ENCODE measurements around the gene PCDHGB6.
A peak's percentile ranks its signal among the peaks of the same experiment; 100 is the strongest.
"Not testable (repeated sequence)": the region's sequence is repeated elsewhere in the genome, so short reads cannot be mapped to it uniquely, and the experiment has no call there.

The PCDHGB6 gene

GRCh38 chr5:141389153-141390042, 18.4 kb upstream of the PCDHGB6 start:
- no peak for DNase-seq

DNA sequence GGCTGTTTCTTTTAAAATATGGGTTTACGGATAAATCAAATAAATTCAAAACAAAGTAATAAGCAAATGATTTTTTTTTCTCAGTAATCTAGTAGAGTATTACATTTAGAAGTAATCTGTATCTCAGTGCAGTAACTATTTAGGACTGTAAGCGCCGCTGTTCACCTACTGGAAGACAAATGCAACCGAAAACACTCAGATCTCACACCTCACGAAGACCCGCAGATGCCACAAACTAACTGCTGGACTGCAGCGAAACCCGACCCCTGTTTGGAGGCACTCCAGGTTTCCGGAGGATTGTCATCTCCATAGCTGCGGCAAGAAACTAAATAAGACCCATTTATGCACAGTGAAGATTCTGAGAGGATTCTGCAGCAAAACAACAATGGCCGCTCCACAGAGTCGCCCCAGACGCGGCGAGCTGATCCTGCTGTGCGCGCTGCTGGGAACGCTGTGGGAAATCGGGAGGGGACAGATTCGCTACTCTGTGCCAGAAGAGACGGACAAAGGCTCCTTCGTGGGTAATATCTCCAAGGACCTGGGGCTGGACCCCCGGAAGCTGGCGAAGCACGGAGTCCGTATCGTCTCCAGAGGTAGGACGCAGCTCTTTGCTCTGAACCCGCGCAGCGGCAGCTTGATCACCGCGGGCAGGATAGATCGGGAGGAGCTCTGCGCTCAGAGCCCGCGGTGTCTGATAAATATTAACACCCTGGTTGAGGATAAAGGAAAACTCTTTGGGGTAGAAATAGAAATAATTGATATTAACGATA, 15.2 kb upstream of the PCDHGB6 start, which contains the start of gene PCDHGA8:
Gene PCDHGA8 (plus strand): TSS at position 205 of the 770 bp plus-strand sequence. CDS start 181 bp downstream, at position 386.
- DNase-seq, result no peak

DNA sequence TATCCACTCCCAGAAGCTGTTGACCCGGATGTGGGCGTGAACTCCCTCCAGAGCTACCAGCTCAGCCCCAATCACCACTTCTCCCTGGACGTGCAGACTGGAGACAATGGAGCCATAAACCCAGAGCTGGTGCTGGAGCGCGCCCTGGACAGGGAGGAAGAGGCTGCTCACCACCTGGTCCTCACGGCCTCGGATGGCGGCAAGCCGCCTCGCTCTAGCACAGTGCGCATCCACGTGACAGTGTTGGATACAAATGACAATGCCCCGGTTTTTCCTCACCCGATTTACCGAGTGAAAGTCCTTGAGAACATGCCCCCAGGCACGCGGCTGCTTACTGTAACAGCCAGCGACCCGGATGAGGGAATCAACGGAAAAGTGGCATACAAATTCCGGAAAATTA, 14.6 kb upstream of the PCDHGB6 start:
- DNase-seq, result no peak

DNA sequence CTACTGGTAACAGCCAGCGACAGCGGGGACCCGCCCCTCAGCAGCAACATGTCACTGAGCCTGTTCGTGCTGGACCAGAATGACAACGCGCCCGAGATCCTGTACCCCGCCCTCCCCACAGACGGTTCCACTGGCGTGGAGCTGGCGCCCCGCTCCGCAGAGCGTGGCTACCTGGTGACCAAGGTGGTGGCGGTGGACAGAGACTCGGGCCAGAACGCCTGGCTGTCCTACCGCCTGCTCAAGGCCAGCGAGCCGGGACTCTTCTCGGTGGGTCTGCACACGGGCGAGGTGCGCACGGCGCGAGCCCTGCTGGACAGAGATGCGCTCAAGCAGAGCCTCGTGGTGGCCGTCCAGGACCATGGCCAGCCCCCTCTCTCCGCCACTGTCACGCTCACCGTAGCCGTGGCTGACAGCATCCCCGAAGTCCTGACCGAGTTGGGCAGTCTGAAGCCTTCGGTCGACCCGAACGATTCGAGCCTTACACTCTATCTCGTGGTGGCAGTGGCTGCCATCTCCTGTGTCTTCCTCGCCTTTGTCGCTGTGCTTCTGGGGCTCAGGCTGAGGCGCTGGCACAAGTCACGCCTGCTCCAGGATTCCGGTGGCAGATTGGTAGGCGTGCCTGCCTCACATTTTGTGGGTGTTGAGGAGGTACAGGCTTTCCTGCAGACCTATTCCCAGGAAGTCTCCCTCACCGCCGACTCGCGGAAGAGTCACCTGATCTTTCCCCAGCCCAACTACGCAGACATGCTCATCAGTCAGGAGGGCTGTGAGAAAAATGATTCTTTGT, 13.2 kb upstream of the PCDHGB6 start:
- DNase-seq, result not testable (repeated sequence)

DNA sequence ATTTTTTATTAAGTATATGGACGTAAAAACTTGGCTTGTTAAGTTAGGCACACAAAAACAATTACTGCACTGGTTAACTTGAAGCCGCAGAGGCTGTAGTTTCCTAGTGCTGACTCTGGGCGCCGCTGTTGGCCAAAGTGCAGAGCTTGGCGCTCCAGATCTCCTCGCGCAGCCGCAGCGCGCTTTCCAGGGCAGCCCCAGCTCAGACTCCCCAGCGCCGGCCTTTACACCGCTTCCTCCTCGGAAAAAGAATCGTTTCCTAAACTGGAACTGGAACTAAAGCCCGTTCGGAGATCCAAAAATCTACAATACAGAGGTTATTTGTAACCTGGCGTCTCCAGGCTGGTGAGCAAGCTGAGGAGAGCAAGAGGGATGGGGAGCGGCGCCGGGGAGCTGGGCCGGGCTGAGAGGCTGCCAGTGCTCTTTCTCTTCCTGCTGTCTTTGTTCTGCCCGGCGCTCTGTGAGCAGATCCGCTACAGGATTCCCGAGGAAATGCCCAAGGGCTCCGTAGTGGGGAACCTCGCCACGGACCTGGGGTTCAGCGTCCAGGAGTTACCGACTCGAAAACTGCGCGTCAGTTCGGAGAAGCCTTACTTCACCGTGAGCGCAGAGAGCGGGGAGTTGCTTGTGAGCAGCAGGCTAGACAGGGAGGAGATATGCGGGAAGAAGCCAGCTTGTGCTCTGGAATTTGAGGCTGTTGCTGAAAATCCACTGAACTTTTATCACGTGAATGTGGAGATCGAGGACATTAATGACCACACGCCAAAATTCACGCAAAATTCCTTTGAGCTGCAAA, 9.9 kb upstream of the PCDHGB6 start, which contains the start of gene PCDHGB5:
Gene PCDHGB5 (plus strand): TSS at position 192 of the 796 bp plus-strand sequence. CDS start 181 bp downstream, at position 373.
- DNase-seq, result not testable (repeated sequence)

DNA sequence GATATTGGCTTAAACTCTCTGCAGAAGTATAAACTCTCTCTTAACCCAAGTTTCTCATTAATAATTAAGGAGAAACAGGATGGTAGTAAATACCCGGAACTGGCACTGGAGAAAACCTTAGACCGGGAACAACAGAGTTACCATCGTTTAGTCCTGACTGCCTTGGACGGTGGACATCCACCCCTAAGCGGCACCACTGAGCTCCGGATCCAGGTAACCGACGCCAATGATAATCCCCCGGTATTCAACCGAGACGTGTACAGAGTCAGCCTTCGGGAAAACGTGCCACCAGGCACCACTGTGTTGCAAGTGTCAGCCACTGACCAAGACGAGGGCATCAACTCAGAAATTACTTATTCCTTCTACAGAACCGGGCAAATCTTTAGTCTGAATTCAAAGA, 9.2 kb upstream of the PCDHGB6 start:
- DNase-seq, result no peak

- no peak for DNase-seq
These were observed 8.1 kb upstream of the PCDHGB6 start for GRCh38 chr5:141399555-141400258.

DNA sequence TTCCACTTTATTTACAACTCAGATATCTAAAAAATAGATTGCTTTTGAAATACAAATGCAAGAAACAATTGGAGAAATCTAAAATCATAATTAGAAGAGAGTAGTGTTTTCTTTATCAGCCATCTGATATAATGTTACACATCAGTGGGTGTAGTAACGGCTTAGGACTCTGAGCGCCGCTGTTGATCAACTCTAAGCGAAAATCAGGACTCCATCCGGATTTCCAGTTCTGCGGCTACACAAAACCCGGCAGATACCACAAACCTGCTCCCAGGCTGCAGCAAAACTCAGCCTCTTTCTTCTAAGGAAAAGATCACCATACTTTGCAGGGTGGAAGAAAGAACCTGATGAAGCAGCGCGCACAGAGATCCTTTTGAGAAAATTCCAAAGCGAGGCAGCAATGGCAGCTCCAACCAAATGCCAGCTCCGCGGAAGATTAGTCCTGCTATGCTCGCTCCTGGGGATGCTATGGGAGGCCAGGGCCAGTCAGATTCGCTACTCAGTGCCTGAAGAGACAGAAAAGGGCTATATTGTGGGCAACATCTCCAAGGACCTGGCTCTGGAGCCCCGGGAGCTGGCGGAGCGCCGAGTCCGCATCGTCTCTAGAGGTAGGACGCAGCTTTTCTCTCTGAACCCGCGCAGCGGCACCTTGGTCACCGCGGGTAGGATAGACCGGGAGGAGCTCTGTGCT, 5.1 kb upstream of the PCDHGB6 start, which contains the start of gene PCDHGA9:
Gene PCDHGA9 (plus strand): TSS at position 226 of the 691 bp plus-strand sequence. CDS start 175 bp downstream, at position 401.
- peak; percentile 49 for DNase-seq

- DNase-seq, result no peak
These were observed 4.4 kb upstream of the PCDHGB6 start for GRCh38 chr5:141403387-141403786.

GRCh38 chr5:141409598-141410306, 1.9 kb downstream of the PCDHGB6 start:
- DNase-seq, result no peak

DNA sequence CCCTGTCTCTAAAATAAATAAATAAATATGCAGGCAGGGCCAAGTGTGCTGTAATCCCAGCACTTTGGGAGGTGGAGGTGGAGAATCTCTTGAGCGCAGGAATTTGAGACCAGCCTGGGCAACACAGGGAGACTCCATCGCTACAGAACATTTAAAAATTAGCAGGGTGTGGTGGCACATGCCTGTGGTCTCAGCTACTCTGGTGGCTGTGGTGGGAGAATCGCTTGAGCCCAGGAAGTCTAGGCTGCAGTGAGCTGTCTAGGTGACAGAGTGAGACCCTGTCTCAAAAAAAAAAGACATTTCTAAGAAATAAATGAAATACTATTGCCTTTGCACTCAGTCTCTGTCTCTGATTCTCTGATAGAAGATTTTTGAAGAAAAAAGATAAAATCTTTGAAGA, 3.8 kb downstream of the PCDHGB6 start:
- DNase-seq, result no peak

- peak; percentile 70 for DNase-seq
These were observed 5.2 kb downstream of the PCDHGB6 start, which contains the start of gene PCDHGA10 for GRCh38 chr5:141412854-141413539. PCDHGA10 (plus strand) TSS chr5:141412987; CDS start chr5:141413176, 189 bp downstream.

GRCh38 chr5:141413540-141414069, 5.8 kb downstream of the PCDHGB6 start:
- DNase-seq, result no peak

- DNase-seq, result not testable (repeated sequence)
These were observed 6.9 kb downstream of the PCDHGB6 start for GRCh38 chr5:141414548-141415274.

DNA sequence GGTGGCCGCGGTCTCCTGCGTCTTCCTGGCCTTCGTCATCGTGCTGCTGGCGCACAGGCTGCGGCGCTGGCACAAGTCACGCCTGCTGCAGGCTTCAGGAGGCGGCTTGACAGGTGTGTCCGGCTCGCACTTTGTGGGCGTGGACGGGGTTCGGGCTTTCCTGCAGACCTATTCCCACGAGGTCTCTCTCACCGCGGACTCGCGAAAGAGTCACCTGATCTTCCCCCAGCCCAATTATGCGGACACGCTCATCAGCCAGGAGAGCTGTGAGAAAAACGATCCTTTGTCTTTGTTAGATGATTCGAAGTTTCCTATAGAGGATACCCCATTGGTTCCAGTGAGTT, 7.4 kb downstream of the PCDHGB6 start:
- not testable (repeated sequence) for DNase-seq

- peak; percentile 69 for DNase-seq
These were observed 9.8 kb downstream of the PCDHGB6 start, which contains the start of gene PCDHGB7 for GRCh38 chr5:141417494-141418172. PCDHGB7 (plus strand) TSS chr5:141417677; CDS start chr5:141417860, 183 bp downstream.
